KMS-11 (cell line): Measurements from ENCODE around the gene THSD7A.

Experiments
- H2AFZ ChIP-seq: fragments of 200-600 bp; sonication (generic); 2 replicates; pipeline ENCODE4 v1.6.1; 2016; ENCODE audit warnings: antibody characterized with exemption, mixed run types, low read depth
- H3K27ac ChIP-seq: fragments of 200-600 bp; sonication (generic); 2 replicates; pipeline ENCODE4 v1.6.1; 2016; ENCODE audit warnings: mild to moderate bottlenecking, mixed run types
- H3K27me3 ChIP-seq: fragments of 200-600 bp; sonication (generic); 2 replicates; pipeline ENCODE4 v1.6.1; 2017; ENCODE audit warnings: mild to moderate bottlenecking, low read depth, mixed run types, moderate library complexity; ENCODE audit not compliant: insufficient read depth
- H3K36me3 ChIP-seq: fragments of 200-600 bp; sonication (generic); 2 replicates; pipeline ENCODE4 v1.6.1; 2017; ENCODE audit warnings: mild to moderate bottlenecking, mixed run types; ENCODE audit not compliant: insufficient read depth
- H3K4me1 ChIP-seq: fragments of 200-600 bp; sonication (generic); 2 replicates; pipeline ENCODE4 v1.6.1; 2016; ENCODE audit warnings: mild to moderate bottlenecking, low read depth, mixed run types; ENCODE audit not compliant: poor library complexity, severe bottlenecking
- H3K4me2 ChIP-seq: fragments of 200-600 bp; sonication (generic); 2 replicates; pipeline ENCODE4 v1.7.0; 2016; ENCODE audit warnings: mild to moderate bottlenecking, mixed run types
- H3K4me3 ChIP-seq: fragments of 200-600 bp; sonication (generic); IDR thresholded peaks from 2 replicates; pipeline ENCODE4 v1.6.1; 2017; ENCODE audit warnings: low read depth, low read length, mixed read lengths; ENCODE audit not compliant: insufficient read depth
- H3K79me2 ChIP-seq: fragments of 200-600 bp; sonication (generic); 2 replicates; pipeline ENCODE4 v1.6.1; 2016; ENCODE audit warnings: low read depth, mixed run types; ENCODE audit not compliant: insufficient read depth
- H3K9ac ChIP-seq: fragments of 200-600 bp; sonication (generic); 2 replicates; pipeline ENCODE4 v1.6.1; 2016; ENCODE audit warnings: mild to moderate bottlenecking, mixed run types
- H4K20me1 ChIP-seq: fragments of 200-600 bp; sonication (generic); 2 replicates; pipeline ENCODE4 v1.6.1; 2016; ENCODE audit warnings: mild to moderate bottlenecking, mixed run types; ENCODE audit not compliant: insufficient read depth
- TF ChIP-seq, protein P1 (sequence below): fragments of 200-600 bp; sonication (generic); conservative IDR thresholded peaks from 2 replicates; pipeline ENCODE4 v1.6.1; 2017; ENCODE audit warnings: low read depth, mild to moderate bottlenecking, antibody characterized with exemption, low read length, moderate library complexity, mixed read lengths

Gene THSD7A

GRCh38 chr7:11623093-11623678 is 208.8 kb downstream of the THSD7A start:
- no peaks in the 10 kb centered on the region for H3K4me1 ChIP-seq
- no peaks in the 10 kb centered on the region for H4K20me1 ChIP-seq
- TF ChIP-seq, protein P1, sequence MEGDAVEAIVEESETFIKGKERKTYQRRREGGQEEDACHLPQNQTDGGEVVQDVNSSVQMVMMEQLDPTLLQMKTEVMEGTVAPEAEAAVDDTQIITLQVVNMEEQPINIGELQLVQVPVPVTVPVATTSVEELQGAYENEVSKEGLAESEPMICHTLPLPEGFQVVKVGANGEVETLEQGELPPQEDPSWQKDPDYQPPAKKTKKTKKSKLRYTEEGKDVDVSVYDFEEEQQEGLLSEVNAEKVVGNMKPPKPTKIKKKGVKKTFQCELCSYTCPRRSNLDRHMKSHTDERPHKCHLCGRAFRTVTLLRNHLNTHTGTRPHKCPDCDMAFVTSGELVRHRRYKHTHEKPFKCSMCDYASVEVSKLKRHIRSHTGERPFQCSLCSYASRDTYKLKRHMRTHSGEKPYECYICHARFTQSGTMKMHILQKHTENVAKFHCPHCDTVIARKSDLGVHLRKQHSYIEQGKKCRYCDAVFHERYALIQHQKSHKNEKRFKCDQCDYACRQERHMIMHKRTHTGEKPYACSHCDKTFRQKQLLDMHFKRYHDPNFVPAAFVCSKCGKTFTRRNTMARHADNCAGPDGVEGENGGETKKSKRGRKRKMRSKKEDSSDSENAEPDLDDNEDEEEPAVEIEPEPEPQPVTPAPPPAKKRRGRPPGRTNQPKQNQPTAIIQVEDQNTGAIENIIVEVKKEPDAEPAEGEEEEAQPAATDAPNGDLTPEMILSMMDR = no peak
- no peak overlapping the region for H2AFZ ChIP-seq
- no peak overlapping the region for H3K4me3 ChIP-seq
- no peaks in the 10 kb centered on the region for H3K36me3 ChIP-seq
- H3K9ac ChIP-seq = no peak overlapping the region
- H3K27ac ChIP-seq = no peak overlapping the region
- no peak overlapping the region for H3K4me2 ChIP-seq
- no peaks in the 10 kb centered on the region for H3K79me2 ChIP-seq
- H3K27me3 ChIP-seq = no peaks in the 10 kb centered on the region

GRCh38 chr7:11620406-11621253 is 211.4 kb downstream of the THSD7A start:
- no peak overlapping the region for H3K4me2 ChIP-seq
- H4K20me1 ChIP-seq = no peaks in the 10 kb centered on the region
- no peaks in the 10 kb centered on the region for H3K4me1 ChIP-seq
- H3K27ac ChIP-seq = no peak overlapping the region
- H3K27me3 ChIP-seq = no peaks in the 10 kb centered on the region
- H3K4me3 ChIP-seq = no peak overlapping the region
- no peak overlapping the region for H3K9ac ChIP-seq
- TF ChIP-seq, protein P1 = no peak
- no peaks in the 10 kb centered on the region for H3K79me2 ChIP-seq
- H3K36me3 ChIP-seq = no peaks in the 10 kb centered on the region
- no peak overlapping the region for H2AFZ ChIP-seq

- no peaks in the 10 kb centered on the region for H4K20me1 ChIP-seq
- TF ChIP-seq, protein P1 = no peak
- no peak overlapping the region for H3K27ac ChIP-seq
- no peaks in the 10 kb centered on the region for H3K4me1 ChIP-seq
- H3K36me3 ChIP-seq = no peaks in the 10 kb centered on the region
- H2AFZ ChIP-seq = no peak overlapping the region
- H3K4me3 ChIP-seq = no peak overlapping the region
- no peaks in the 10 kb centered on the region for H3K27me3 ChIP-seq
- H3K4me2 ChIP-seq = no peak overlapping the region
- no peak overlapping the region for H3K9ac ChIP-seq
- H3K79me2 ChIP-seq = no peaks in the 10 kb centered on the region
Measured at GRCh38 chr7:11616466-11616865, 215.5 kb downstream of the THSD7A start.

DNA sequence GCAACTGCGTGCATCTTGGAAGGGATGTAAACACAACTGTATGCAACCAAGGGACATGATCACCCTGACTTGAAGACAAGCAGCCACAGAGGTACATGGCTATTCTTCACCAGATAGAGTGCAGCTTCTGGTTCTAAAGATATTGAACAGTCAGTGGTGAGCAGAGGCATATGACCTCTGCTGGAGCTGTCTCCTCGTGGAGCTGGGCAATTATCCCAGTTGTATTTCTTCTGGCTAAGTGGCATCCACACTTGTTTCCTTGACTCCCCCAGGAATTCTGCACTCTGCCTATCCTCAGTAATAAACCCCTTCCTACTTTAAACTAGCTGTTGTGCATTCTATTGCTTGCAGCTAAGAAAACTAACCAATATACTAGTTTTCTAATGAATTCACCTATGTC is 216.8 kb downstream of the THSD7A start:
- Histone ChIP-seq H3K4me3 (no peak overlapping the region), H3K4me2 (no peak overlapping the region), H3K4me1 (no peaks in the 10 kb centered on the region), H3K27me3 (no peaks in the 10 kb centered on the region), H2AFZ (no peak overlapping the region), H3K9ac (no peak overlapping the region), H4K20me1 (no peaks in the 10 kb centered on the region), H3K79me2 (no peaks in the 10 kb centered on the region), H3K36me3 (no peaks in the 10 kb centered on the region), H3K27ac (no peak overlapping the region)
- TF ChIP-seq, protein P1 = no peak
